ENCODE results near the gene PCGF2. TPM values are rescaled to one million over a fixed set of nuclear protein-coding genes. Genes with fewer than 3 reads are reported as not detected.

Gene PCGF2
- total and polyA plus RNA-seq, 9 of the 15 experiments (the other 6 are each of a cell fraction or from before 2014, with no cell fraction given): 1.3 to 33.4 (median 7.0) TPM

- ChIA-PET CTCF (ENCODE audit: low intra/inter-chr PET ratio) (no interaction called here), POLR2A (interaction anchor here (1.0 kb wide), 1 partner anchor 15 kb away, joined by 3 read pairs; no protein-coding TSS in a partner anchor)
- H3K9ac ChIP-seq (ENCODE audit: insufficient read depth in 1 of 2, low read depth in 2 of 2, low read length in 2 of 2): no peak overlapping the region
- no peak for TF ChIP-seq FOXJ2 (tag; IDR thresholded peaks at IDR 0.05)
- FAIRE-seq: no peak
- in situ Hi-C loops (cut with MboI) (no loop called here), intact Hi-C loops (cut with micrococcal nuclease) (no loop called here)
- H3K79me2 ChIP-seq (ENCODE audit: control insufficient read depth, insufficient read depth, low read length): no peaks in the 10 kb centered on the region
- no peaks in the 10 kb centered on the region for H3K9me3 ChIP-seq (replicated peaks; ENCODE audit: control insufficient read depth, insufficient read depth, low read depth, low read length)
- no peak overlapping the region for H3K4me3 ChIP-seq
- ATAC-seq: no peak
- DNase-seq (ENCODE audit: extremely low read depth in 1 of 4, low spot score in 3 of 4): no peak
- H3K9me1 ChIP-seq (ENCODE audit: control insufficient read depth, insufficient read depth, low read length): peaks cover 4% of the 10 kb centered on the region
- H3K4me1 ChIP-seq (replicated peaks in 1 of 2; ENCODE audit: control insufficient read depth in 2 of 2, insufficient read depth in 2 of 2, low read length in 2 of 2): peaks cover 28 to 52% of the 10 kb centered on the region in 2 experiments
- H3K27me3 ChIP-seq (ENCODE audit: control insufficient read depth in 2 of 2, insufficient read depth in 2 of 2, low read length in 2 of 2): no peaks in the 10 kb centered on the region
- peaks cover 8% of the 10 kb centered on the region; the same call in 1 of the 2 replicates for H4K20me1 ChIP-seq (replicated peaks; ENCODE audit: control insufficient read depth, insufficient read depth, low read length)
- no peak overlapping the region for H3K27ac ChIP-seq (ENCODE audit: extremely low read depth, low read depth, low read length)
- no TSS peak for BruUV-seq (replicated peaks)
- no peak overlapping the region for H2AFZ ChIP-seq (ENCODE audit: low read depth, low read length)
- H3K36me3 ChIP-seq (ENCODE audit: control insufficient read depth, insufficient read depth, low read length): peaks cover 76% of the 10 kb centered on the region; the same call in 2 of the 3 replicates
- no peak overlapping the region for H3K4me2 ChIP-seq (ENCODE audit: insufficient read depth, low read length)
- WGBS (ENCODE audit: insufficient coverage, low coverage, missing lambda C conversion rate): 89% methylated on average over 11 of the region's 11 CpGs
These were observed 34.6 kb downstream of the PCGF2 start for GRCh38 chr17:38713456-38714075.

DNA sequence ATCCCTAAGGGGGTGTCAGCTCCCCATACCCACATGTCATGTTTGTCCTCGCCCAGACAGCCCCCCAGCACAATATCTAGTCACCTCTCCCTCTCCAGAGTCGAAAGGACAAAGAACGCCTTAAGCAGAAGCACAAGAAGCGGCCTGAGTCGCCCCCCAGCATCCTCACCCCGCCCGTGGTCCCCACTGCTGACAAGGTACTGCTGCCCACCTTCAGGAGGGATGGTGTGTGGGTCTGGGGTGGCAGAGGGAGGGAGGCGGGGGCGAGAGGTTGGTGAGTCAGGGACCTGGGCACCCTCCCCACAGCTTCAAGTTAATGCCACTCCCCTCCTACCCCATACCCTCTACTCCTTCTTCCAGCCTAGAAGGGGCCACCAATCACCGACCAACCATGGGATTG is 35.5 kb downstream of the PCGF2 start:
- H4K20me1 ChIP-seq (replicated peaks; ENCODE audit: control insufficient read depth, insufficient read depth, low read length): peaks cover 8% of the 10 kb centered on the region; the same call in 1 of the 2 replicates
- no TSS peak for BruUV-seq (replicated peaks)
- H3K27me3 ChIP-seq (ENCODE audit: control insufficient read depth in 2 of 2, insufficient read depth in 2 of 2, low read length in 2 of 2): no peaks in the 10 kb centered on the region
- H3K36me3 ChIP-seq (ENCODE audit: control insufficient read depth, insufficient read depth, low read length): peaks cover 83% of the 10 kb centered on the region; the same call in 2 of the 3 replicates
- in situ Hi-C loops (cut with MboI): no loop called here
- ChIA-PET POLR2A (interaction anchor here (1.0 to 2.6 kb wide), 2 partner anchors 11 to 16 kb away, joined by 3 to 15 read pairs; no protein-coding TSS in a partner anchor), CTCF (ENCODE audit: low intra/inter-chr PET ratio) (no interaction called here)
- peak overlapping the region in 1 of 2 experiments; percentile 83; a peak in 2 of 4 replicates for H3K9ac ChIP-seq (ENCODE audit: insufficient read depth in 1 of 2, low read depth in 2 of 2, low read length in 2 of 2)
- H3K4me2 ChIP-seq (ENCODE audit: insufficient read depth, low read length): no peak overlapping the region
- no peak overlapping the region for H2AFZ ChIP-seq (ENCODE audit: low read depth, low read length)
- TF ChIP-seq RBFOX2 (IDR thresholded peaks at IDR 0.05; ENCODE audit: low read depth, low read length): peak; percentile 44; the same call in 1 of the 2 replicates
- TF ChIP-seq POLR2G (IDR thresholded peaks at IDR 0.05; ENCODE audit: low read depth, low read length): peak; percentile 52; the same call in 1 of the 2 replicates
- no peak for TF ChIP-seq ZNF316 (IDR thresholded peaks at IDR 0.05)
- TF ChIP-seq ZNF212 (CRISPR knock-in tag; IDR thresholded peaks at IDR 0.05): no peak
- TF ChIP-seq, protein P1, sequence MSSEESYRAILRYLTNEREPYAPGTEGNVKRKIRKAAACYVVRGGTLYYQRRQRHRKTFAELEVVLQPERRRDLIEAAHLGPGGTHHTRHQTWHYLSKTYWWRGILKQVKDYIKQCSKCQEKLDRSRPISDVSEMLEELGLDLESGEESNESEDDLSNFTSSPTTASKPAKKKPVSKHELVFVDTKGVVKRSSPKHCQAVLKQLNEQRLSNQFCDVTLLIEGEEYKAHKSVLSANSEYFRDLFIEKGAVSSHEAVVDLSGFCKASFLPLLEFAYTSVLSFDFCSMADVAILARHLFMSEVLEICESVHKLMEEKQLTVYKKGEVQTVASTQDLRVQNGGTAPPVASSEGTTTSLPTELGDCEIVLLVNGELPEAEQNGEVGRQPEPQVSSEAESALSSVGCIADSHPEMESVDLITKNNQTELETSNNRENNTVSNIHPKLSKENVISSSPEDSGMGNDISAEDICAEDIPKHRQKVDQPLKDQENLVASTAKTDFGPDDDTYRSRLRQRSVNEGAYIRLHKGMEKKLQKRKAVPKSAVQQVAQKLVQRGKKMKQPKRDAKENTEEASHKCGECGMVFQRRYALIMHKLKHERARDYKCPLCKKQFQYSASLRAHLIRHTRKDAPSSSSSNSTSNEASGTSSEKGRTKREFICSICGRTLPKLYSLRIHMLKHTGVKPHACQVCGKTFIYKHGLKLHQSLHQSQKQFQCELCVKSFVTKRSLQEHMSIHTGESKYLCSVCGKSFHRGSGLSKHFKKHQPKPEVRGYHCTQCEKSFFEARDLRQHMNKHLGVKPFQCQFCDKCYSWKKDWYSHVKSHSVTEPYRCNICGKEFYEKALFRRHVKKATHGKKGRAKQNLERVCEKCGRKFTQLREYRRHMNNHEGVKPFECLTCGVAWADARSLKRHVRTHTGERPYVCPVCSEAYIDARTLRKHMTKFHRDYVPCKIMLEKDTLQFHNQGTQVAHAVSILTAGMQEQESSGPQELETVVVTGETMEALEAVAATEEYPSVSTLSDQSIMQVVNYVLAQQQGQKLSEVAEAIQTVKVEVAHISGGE (CRISPR knock-in tag; IDR thresholded peaks at IDR 0.05): no peak
- peaks cover 4% of the 10 kb centered on the region for H3K9me1 ChIP-seq (ENCODE audit: control insufficient read depth, insufficient read depth, low read length)
- H3K9me3 ChIP-seq (replicated peaks; ENCODE audit: control insufficient read depth, insufficient read depth, low read depth, low read length): no peaks in the 10 kb centered on the region
- H3K4me3 ChIP-seq: no peak overlapping the region
- no peak overlapping the region for H3K27ac ChIP-seq (ENCODE audit: extremely low read depth, low read depth, low read length)
- 89% methylated on average over 4 of the region's 10 CpGs for WGBS (ENCODE audit: insufficient coverage, low coverage, missing lambda C conversion rate)
- no peak for DNase-seq (ENCODE audit: extremely low read depth in 1 of 4, low spot score in 3 of 4)
- peaks cover 26 to 51% of the 10 kb centered on the region in 2 experiments for H3K4me1 ChIP-seq (replicated peaks in 1 of 2; ENCODE audit: control insufficient read depth in 2 of 2, insufficient read depth in 2 of 2, low read length in 2 of 2)
- ATAC-seq: no peak
- intact Hi-C loops (cut with micrococcal nuclease): no loop called here
- H3K79me2 ChIP-seq (ENCODE audit: control insufficient read depth, insufficient read depth, low read length): peaks cover 5% of the 10 kb centered on the region; the same call in 1 of the 3 replicates
- FAIRE-seq: no peak

Measured in K562 (cell line).